Measurements from ENCODE around the gene OPCML.

- no peak for TF ChIP-seq CTCF (conservative IDR thresholded peaks at IDR 0.05 in 1 of 2, IDR thresholded peaks at IDR 0.05 in 1 of 2; ENCODE audit: low read depth in 1 of 2, low read length in 2 of 2)
- no peak for TF ChIP-seq EZH2 (IDR thresholded peaks at IDR 0.05; ENCODE audit: low read length, missing control alignments)
Measured at GRCh38 chr11:132790466-132790865, 741.8 kb downstream of the OPCML start.
